Measurements from ENCODE around the gene FOXO3B. TPM values are rescaled to one million over a fixed set of nuclear protein-coding genes. Genes with fewer than 3 reads are reported as not detected.
"Not testable (repeated sequence)": the region's sequence is repeated elsewhere in the genome, so short reads cannot be mapped to it uniquely, and the experiment has no call there.

FOXO3B gene
- total and polyA plus RNA-seq, 10 of the 15 experiments (the other 5 are each of a cell fraction or from before 2014, with no cell fraction given): 0.05 to 1.3 (median 0.79) TPM

GRCh38 chr17:18666326-18666725 lies 15.8 kb downstream of the FOXO3B start:
- RAD21 ChIA-PET (ENCODE audit: unreplicated experiment); CTCF ChIA-PET; H4K20me1 ChIP-seq (ENCODE audit: control insufficient read depth, insufficient read depth); SMC1A ChIA-PET (ENCODE audit: uncharacterized antibody, unreplicated experiment); BruUV-seq (replicated peaks); POLR2A ChIA-PET; H3K27me3 ChIP-seq (replicated peaks in 1 of 2; ENCODE audit: control insufficient read depth in 2 of 2, insufficient read depth in 2 of 2, low read length in 1 of 2); DNase-seq (ENCODE audit: low read depth, low spot score); H3K4me3 ChIP-seq; ATAC-seq; H3K9me3 ChIP-seq (replicated peaks; ENCODE audit: control insufficient read depth, insufficient read depth, low read length); intact Hi-C loops (cut with micrococcal nuclease; ENCODE audit: unreplicated experiment); in situ Hi-C loops (cut with MboI); H3K36me3 ChIP-seq (ENCODE audit: control insufficient read depth in 2 of 2, insufficient read depth in 2 of 2, low read length in 1 of 2); H3K79me2 ChIP-seq (ENCODE audit: control insufficient read depth, insufficient read depth, low read length); H3K4me2 ChIP-seq (ENCODE audit: control insufficient read depth, insufficient read depth); FAIRE-seq; H3K9ac ChIP-seq (ENCODE audit: control insufficient read depth, insufficient read depth, low read length); H2AFZ ChIP-seq (ENCODE audit: control insufficient read depth, low read depth, low read length); H3K27ac ChIP-seq (ENCODE audit: control insufficient read depth, insufficient read depth); H3K4me1 ChIP-seq (ENCODE audit: control insufficient read depth, insufficient read depth, low read length): not testable (repeated sequence)
- WGBS (ENCODE audit: insufficient coverage, insufficient replicate concordance, low lambda C conversion rate, missing lambda C conversion rate): 81% methylated on average over 2 of the region's 2 CpGs

DNA sequence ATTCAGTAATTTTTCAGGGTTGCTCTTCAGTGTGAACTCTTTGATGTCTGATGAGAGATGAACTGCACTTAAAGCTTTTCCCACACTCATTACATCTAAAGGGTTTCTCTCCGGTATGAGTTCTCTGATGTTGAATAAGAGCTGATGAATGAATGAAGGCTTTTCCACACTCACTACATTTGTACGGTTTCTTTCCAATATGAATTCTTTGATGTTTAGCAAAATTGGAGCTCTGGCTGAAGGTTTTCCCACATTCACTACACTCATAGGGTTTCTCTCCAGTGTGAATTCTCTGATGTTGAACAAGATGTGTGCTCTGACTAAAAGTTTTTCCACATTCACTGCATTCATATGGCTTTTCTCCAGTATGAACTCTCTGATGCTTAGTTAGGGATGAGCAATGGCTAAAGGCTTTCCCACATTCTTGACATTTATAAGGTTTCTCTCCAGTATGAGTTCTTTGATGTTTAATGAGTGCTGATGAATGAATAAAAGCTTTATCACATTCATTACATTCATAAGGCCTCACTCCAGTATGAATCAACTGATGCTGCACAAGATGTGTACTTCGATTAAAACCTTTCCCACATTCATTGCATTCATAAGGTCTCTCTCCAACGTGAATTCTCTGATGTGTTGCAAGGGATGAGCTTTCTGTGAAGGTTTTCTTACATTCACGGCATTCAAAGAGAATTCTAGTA lies 20.0 kb downstream of the FOXO3B start:
- H3K4me1 ChIP-seq (ENCODE audit: control insufficient read depth, insufficient read depth, low read length); BruUV-seq (replicated peaks): not testable (repeated sequence)

GRCh38 chr17:18650094-18650493 lies 32.0 kb downstream of the FOXO3B start:
- SMC1A ChIA-PET (ENCODE audit: uncharacterized antibody, unreplicated experiment); in situ Hi-C loops (cut with MboI): not testable (repeated sequence)

More for the DNA sequence above, 20.0 kb downstream of the FOXO3B start:
- intact Hi-C loops (cut with micrococcal nuclease; ENCODE audit: unreplicated experiment); RAD21 ChIA-PET (ENCODE audit: unreplicated experiment); H3K9ac ChIP-seq (ENCODE audit: control insufficient read depth, insufficient read depth, low read length); SMC1A ChIA-PET (ENCODE audit: uncharacterized antibody, unreplicated experiment); CTCF ChIA-PET; H3K9me3 ChIP-seq (replicated peaks; ENCODE audit: control insufficient read depth, insufficient read depth, low read length); H2AFZ ChIP-seq (ENCODE audit: control insufficient read depth, low read depth, low read length); DNase-seq (ENCODE audit: low read depth, low spot score); POLR2A ChIA-PET; FAIRE-seq; ATAC-seq; H3K4me2 ChIP-seq (ENCODE audit: control insufficient read depth, insufficient read depth); H3K4me3 ChIP-seq; H3K79me2 ChIP-seq (ENCODE audit: control insufficient read depth, insufficient read depth, low read length); H3K36me3 ChIP-seq (ENCODE audit: control insufficient read depth in 2 of 2, insufficient read depth in 2 of 2, low read length in 1 of 2); in situ Hi-C loops (cut with MboI); H3K27me3 ChIP-seq (replicated peaks in 1 of 2; ENCODE audit: control insufficient read depth in 2 of 2, insufficient read depth in 2 of 2, low read length in 1 of 2); H3K27ac ChIP-seq (ENCODE audit: control insufficient read depth, insufficient read depth); H4K20me1 ChIP-seq (ENCODE audit: control insufficient read depth, insufficient read depth): not testable (repeated sequence)
- whole genome bisulfite sequencing (ENCODE audit: insufficient coverage, insufficient replicate concordance, low lambda C conversion rate, missing lambda C conversion rate): 38% methylated on average over 4 of the region's 5 CpGs
- 0 out of 2 replicates have a peak, but pooled peaks have one; percentile 49 for TF ChIP-seq CBX5 (IDR thresholded peaks at IDR 0.05; ENCODE audit: low read depth)
- peak; percentile 35 for TF ChIP-seq ZNF274 (IDR thresholded peaks at IDR 0.05; ENCODE audit: insufficient read depth, insufficient read length)

DNA sequence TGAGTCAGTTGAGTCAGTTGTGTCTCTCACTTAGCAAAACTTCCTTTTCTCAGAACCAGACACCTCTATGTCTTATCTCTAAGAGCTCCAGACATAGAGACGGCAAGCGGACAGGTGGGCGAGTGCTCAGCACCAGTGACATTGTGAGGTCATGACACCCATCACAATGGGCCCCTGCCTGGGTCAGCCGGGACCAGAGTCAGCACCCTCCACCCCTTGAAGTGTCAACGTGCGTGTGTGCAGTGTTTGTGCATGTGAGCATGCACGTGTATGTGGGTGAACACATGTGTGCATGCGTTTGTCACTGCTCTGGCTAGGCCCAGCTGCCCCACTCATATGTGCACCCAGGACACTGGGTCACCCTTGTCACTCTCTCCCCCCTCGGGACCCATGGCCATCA lies 37.8 kb downstream of the FOXO3B start, which contains the start of gene TBC1D28:
Gene TBC1D28 (minus strand): TSS at position 101 of the 400 bp plus-strand sequence. CDS start 3,039 bp downstream, outside the sequence.
- H3K4me3 ChIP-seq; RAD21 ChIA-PET (ENCODE audit: unreplicated experiment); H3K27me3 ChIP-seq (replicated peaks in 1 of 2; ENCODE audit: control insufficient read depth in 2 of 2, insufficient read depth in 2 of 2, low read length in 1 of 2); BruUV-seq (replicated peaks); CTCF ChIA-PET; POLR2A ChIA-PET; H3K9ac ChIP-seq (ENCODE audit: control insufficient read depth, insufficient read depth, low read length); H2AFZ ChIP-seq (ENCODE audit: control insufficient read depth, low read depth, low read length); intact Hi-C loops (cut with micrococcal nuclease; ENCODE audit: unreplicated experiment); H3K4me2 ChIP-seq (ENCODE audit: control insufficient read depth, insufficient read depth); in situ Hi-C loops (cut with MboI); H3K27ac ChIP-seq (ENCODE audit: control insufficient read depth, insufficient read depth); DNase-seq (ENCODE audit: low read depth, low spot score); ATAC-seq; H3K36me3 ChIP-seq (ENCODE audit: control insufficient read depth in 2 of 2, insufficient read depth in 2 of 2, low read length in 1 of 2); H3K4me1 ChIP-seq (ENCODE audit: control insufficient read depth, insufficient read depth, low read length); H3K79me2 ChIP-seq (ENCODE audit: control insufficient read depth, insufficient read depth, low read length); SMC1A ChIA-PET (ENCODE audit: uncharacterized antibody, unreplicated experiment); H4K20me1 ChIP-seq (ENCODE audit: control insufficient read depth, insufficient read depth); H3K9me3 ChIP-seq (replicated peaks; ENCODE audit: control insufficient read depth, insufficient read depth, low read length); FAIRE-seq: not testable (repeated sequence)
- 45% methylated on average over 9 of the region's 9 CpGs for WGBS (ENCODE audit: insufficient coverage, insufficient replicate concordance, low lambda C conversion rate, missing lambda C conversion rate)

More at GRCh38 chr17:18650094-18650493, 32.0 kb downstream of the FOXO3B start:
- H3K27me3 ChIP-seq (replicated peaks in 1 of 2; ENCODE audit: control insufficient read depth in 2 of 2, insufficient read depth in 2 of 2, low read length in 1 of 2); H3K9ac ChIP-seq (ENCODE audit: control insufficient read depth, insufficient read depth, low read length); BruUV-seq (replicated peaks); RAD21 ChIA-PET (ENCODE audit: unreplicated experiment); intact Hi-C loops (cut with micrococcal nuclease; ENCODE audit: unreplicated experiment); H2AFZ ChIP-seq (ENCODE audit: control insufficient read depth, low read depth, low read length); H3K4me1 ChIP-seq (ENCODE audit: control insufficient read depth, insufficient read depth, low read length); FAIRE-seq; H4K20me1 ChIP-seq (ENCODE audit: control insufficient read depth, insufficient read depth); CTCF ChIA-PET; H3K4me3 ChIP-seq; POLR2A ChIA-PET; DNase-seq (ENCODE audit: low read depth, low spot score); H3K27ac ChIP-seq (ENCODE audit: control insufficient read depth, insufficient read depth); H3K36me3 ChIP-seq (ENCODE audit: control insufficient read depth in 2 of 2, insufficient read depth in 2 of 2, low read length in 1 of 2); H3K79me2 ChIP-seq (ENCODE audit: control insufficient read depth, insufficient read depth, low read length); H3K4me2 ChIP-seq (ENCODE audit: control insufficient read depth, insufficient read depth); H3K9me3 ChIP-seq (replicated peaks; ENCODE audit: control insufficient read depth, insufficient read depth, low read length): not testable (repeated sequence)
- peak; percentile 40; the same call in 2 of the 3 replicates for ATAC-seq
- WGBS (ENCODE audit: insufficient coverage, insufficient replicate concordance, low lambda C conversion rate, missing lambda C conversion rate): 79% methylated on average over 6 of the region's 23 CpGs

Data from GM12878 (cell line).